ENCODE results near the gene SLC12A6.

GRCh38 chr15:34324933-34325332 lies 12.6 kb downstream of the SLC12A6 start:
- TF ChIP-seq POLR2A (IDR thresholded peaks at IDR 0.05) (no peak), CTCF (IDR thresholded peaks at IDR 0.05) (no peak), POLR2AphosphoS5 (IDR thresholded peaks at IDR 0.05) (no peak)

All from stomach (tissue), 4 donors.